Stimulated activated CD8-positive, alpha-beta memory T cell treated with anti-CD3 and anti-CD28 coated beads, Interleukin-7, amount 100 ng/mL, for 24 hours (primary cell): Measurements from ENCODE around the gene MSH6.
"Not testable (repeated sequence)": the region's sequence is repeated elsewhere in the genome, so short reads cannot be mapped to it uniquely, and the experiment has no call there.

Experiments used
- DNase-seq: peaks from one replicate; pipeline ENCODE4 v3.0.0-alpha.2; 2020; ENCODE audit warnings: low read depth

The MSH6 gene

GRCh38 chr2:47842846-47843245 lies 59.9 kb downstream of the MSH6 start:
- no peak for DNase-seq

DNA sequence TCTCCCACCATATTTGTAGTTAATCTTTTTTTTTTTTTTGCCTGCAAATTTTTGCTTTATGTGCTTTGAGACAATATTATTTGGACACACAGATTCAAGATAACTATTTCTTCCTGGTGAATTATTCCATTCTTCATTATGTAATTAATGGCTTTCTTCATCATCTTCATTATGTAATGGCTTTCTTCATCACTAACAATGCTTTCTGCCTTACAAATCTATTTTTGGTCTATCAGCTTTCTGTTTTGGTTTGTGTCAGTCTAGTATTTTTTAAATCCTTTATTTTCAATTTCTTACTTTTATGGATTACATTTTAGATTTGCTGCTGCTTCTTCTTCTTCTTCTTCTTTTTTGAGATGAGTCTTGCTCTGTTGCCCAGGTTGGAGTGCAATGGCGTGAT lies 60.5 kb downstream of the MSH6 start:
- DNase-seq: no peak

DNA sequence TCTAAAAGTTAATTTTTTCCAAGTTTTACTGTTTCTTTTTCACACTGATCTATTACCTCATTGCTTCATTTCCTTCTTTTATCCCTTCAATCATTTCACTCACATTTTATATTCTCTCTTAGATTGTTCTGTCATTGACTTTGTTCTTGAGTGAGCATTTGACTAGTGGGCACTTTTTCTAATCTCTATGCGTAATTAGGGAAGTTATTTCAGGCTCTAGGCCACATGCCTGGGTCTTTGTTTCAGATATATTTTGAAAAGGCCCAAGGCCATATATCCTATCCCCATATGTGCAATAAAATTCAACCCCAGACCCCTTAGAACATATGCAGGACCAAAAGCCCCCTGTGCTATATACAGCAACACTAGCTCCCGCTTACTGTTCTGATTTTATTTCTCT lies 61.2 kb downstream of the MSH6 start:
- no peak for DNase-seq

DNA sequence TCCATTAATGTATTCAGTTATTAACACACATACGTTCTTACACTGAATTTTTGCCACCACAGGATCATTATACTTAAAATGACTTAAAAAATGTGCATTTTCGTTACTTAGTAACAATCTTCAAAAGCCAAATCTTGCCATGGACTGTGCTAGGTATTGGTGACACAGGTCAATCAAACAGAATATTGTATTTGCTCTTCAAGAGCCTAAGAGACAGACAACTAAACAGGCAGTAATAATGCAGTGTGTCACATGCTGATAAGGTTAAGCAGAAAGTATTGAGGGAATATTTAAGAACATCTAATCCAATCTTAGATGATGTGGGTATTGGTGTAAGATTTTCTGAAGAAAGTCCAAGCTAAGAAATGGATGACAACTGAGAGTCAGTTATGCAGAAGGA lies 66.4 kb downstream of the MSH6 start:
- DNase-seq: no peak

GRCh38 chr2:47850198-47850597 lies 67.3 kb downstream of the MSH6 start:
- no peak for DNase-seq

DNA sequence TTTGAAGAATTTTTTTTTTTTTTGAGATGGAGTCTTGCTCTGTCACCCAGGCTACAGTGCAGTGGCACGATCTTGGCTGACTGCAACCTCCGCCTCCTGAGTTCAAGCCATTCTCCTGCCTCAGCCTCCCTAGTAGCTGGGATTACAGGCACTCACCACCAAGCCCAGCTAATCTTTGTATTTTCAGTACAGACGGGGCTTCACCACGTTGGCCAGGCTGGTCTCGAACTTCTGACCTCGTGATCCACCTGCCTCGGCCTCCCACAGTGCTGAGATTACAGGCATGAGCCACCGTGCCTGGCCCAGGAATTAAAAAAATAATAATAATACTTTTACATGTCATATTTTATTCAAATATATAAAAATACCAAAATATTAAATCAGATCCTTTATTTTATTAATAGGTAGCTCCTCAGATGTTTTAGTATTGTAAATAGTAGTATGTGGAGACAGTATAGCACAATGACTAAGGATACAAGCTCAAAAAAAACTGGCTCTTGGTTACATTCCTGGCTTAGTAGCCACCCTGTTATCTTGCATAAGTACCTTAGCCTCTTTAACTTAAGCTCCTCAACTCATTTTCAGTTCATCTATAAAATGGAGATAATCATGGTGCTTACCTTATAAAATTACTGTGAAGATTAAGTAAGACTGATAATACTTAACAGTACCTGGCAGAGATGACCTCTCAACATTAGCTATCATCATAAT lies 70.3 kb downstream of the MSH6 start:
- not testable (repeated sequence) for DNase-seq
